Epithelial cell of esophagus (primary cell): ENCODE data around the gene SLC9A8.
A peak's percentile ranks its signal among the peaks of the same experiment; 100 is the strongest.

Source experiments
- DNase-seq: peaks from one replicate; pipeline ENCODE4 v3.0.0; 2010; ENCODE audit warnings: low read depth
- H3K4me3 ChIP-seq: 2 replicates; pipeline ENCODE4 v1.5.1; 2011; ENCODE audit warnings: mild to moderate bottlenecking, low read length, control low read depth
- CTCF ChIP-seq: IDR thresholded peaks from 2 replicates; pipeline ENCODE4 v1.5.1; 2011; ENCODE audit warnings: low read depth, mild to moderate bottlenecking, low read length, control low read depth, inconsistent platforms; ENCODE audit not compliant: insufficient read depth; ENCODE audit errors: missing control alignments

SLC9A8 gene

GRCh38 chr20:49919461-49919860 is 106.8 kb downstream of the SLC9A8 start:
- no peak overlapping the region for H3K4me3 ChIP-seq
- no peak for TF ChIP-seq CTCF
- DNase-seq, result no peak

GRCh38 chr20:49924247-49924646 is 111.6 kb downstream of the SLC9A8 start:
- DNase-seq, result no peak

GRCh38 chr20:49925901-49926454 is 113.3 kb downstream of the SLC9A8 start:
- no peak overlapping the region for H3K4me3 ChIP-seq
- no peak for DNase-seq
- TF ChIP-seq CTCF, result no peak

More at GRCh38 chr20:49924247-49924646, 111.6 kb downstream of the SLC9A8 start:
- no peak for TF ChIP-seq CTCF
- H3K4me3 ChIP-seq, result no peak overlapping the region

- peak; percentile 87 for DNase-seq
- TF ChIP-seq CTCF, result peak; percentile 92
- H3K4me3 ChIP-seq, result no peak overlapping the region
These were observed 115.9 kb downstream of the SLC9A8 start for GRCh38 chr20:49928411-49929141.

GRCh38 chr20:49929142-49929494 is 116.5 kb downstream of the SLC9A8 start:
- H3K4me3 ChIP-seq, result no peak overlapping the region
- no peak for TF ChIP-seq CTCF
- DNase-seq, result no peak

- peak overlapping the region; percentile 34 for H3K4me3 ChIP-seq
- no peak for DNase-seq
- TF ChIP-seq CTCF, result no peak
These were observed 123.1 kb downstream of the SLC9A8 start for GRCh38 chr20:49935746-49936152.
